Measurements from ENCODE around the gene TLX2. TPM values are rescaled to one million over a fixed set of nuclear protein-coding genes. Genes with fewer than 3 reads are reported as not detected.

TLX2 gene
- total RNA-seq, 2 donors from 2014 or later: 0.12 to 0.40 TPM

DNA sequence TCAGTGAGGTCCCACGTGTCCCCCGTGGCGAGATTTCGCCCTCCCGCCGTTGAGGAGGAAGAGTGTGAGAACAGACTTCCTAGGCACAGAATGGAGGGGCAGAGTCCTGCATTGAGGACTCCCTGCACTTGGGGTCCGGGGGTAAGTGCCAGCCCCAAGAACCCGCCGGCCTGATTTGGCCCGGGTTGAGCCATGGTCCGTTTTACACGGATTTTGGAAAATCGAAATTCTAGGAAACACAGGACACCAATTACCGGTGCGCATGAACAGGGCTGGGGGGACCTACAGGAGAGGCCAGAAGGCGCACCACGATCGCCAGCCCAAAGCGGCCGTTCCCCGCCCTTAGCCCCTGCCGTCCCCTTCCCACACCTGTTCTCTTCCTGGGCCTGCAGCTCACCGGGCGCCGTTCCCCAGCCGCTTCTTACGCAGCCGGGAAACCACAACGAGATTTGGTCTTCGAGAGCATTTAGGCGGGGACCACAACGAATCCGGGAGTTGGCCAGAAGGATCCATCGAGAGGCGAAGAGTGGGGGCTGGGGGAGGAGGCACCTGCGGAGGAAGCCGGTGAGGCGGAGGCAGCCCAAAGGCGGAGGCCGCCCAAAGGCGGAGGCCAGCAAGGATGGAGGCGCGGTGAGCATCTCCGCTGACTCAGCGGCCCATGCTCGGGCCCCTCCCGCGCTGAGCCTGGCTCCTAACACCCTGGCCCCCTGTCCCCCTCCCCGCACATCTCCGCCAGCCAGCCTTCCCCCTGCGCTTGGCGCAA is 464 bp upstream of the TLX2 start:
- DNase-seq: no peak
- no peak for TF ChIP-seq CTCF (IDR thresholded peaks at IDR 0.05)
- Histone ChIP-seq H3K27me3 (peaks cover 67% of the 10 kb centered on the region), H3K4me1 (peaks cover 18% of the 10 kb centered on the region), H3K36me3 (no peaks in the 10 kb centered on the region), H3K27ac (no peak overlapping the region), H3K9me3 (no peaks in the 10 kb centered on the region), H3K9ac (ENCODE audit: low read depth in 2 of 2, low read length in 2 of 2) (no peak overlapping the region), H3K4me3 (no peak overlapping the region)
- intact Hi-C loops (cut with DNase I): no loop called here

DNA sequence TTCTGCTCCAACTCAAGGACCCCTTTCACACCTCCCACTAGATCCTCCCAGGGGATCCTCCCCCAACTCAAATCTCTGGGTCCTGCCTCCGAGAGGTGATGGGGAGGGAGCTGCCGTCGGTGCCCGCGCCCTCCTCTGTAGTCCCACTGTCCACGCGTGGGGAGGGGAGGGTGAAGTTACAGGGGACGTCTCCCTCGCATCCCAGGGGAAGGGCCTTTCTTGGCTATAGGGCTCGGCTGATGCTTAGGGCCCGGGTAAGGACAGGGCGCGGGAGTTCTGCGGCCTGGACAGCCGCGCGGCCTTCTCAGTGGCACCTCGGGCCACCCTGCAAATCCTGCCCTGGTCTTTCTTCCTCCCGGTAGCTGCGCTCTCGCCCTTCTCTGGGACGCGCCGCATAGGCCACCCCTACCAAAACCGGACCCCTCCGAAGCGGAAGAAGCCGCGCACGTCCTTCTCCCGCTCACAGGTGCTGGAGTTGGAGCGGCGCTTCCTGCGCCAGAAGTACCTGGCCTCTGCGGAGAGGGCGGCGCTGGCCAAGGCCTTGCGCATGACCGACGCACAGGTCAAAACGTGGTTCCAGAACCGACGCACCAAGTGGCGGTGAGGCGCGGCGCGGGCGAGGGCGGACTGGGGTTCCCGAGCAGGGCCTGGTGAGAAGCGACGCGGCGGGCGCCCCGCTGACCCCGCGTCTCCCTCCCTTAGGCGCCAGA is 1.2 kb downstream of the TLX2 start:
- no peaks in the 10 kb centered on the region for H3K36me3 ChIP-seq
- H3K4me1 ChIP-seq: peaks cover 18% of the 10 kb centered on the region
- H3K27ac ChIP-seq: no peak overlapping the region
- peaks cover 60% of the 10 kb centered on the region for H3K27me3 ChIP-seq
- no peak for DNase-seq
- intact Hi-C loops (cut with DNase I): no loop called here
- no peaks in the 10 kb centered on the region for H3K9me3 ChIP-seq
- peak overlapping the region; percentile 31 for H3K4me3 ChIP-seq
- no peak for TF ChIP-seq CTCF (IDR thresholded peaks at IDR 0.05)
- H3K9ac ChIP-seq (ENCODE audit: low read depth in 2 of 2, low read length in 2 of 2): no peak overlapping the region

DNA sequence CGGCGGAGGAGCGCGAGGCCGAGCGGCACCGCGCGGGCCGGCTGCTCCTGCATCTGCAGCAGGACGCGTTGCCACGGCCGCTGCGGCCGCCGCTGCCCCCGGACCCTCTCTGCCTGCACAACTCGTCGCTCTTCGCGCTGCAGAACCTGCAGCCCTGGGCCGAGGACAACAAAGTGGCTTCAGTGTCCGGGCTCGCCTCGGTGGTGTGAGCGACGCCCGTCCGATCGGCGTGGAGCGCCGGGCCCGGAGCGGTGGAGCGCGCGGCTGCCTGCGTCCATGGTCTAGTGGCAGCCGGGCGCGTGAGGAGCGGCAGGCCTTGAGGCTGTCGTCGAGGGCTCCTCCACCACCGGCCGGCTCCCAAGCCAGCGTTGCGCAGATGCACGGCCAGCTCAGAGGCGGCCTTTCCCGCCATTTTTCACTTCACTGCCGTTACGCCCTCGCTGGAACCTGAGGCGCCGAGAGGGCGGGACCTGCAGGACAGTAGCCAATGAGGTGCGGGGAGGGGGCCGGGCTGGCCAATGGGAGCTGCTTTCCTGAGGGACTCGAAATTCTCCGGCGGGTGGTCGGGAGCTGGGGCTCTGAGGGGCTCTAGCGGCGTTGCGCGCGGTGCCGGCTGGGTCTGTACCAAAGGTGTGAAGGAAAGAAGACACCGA is 1.9 kb downstream of the TLX2 start:
- H3K4me3 ChIP-seq: peak overlapping the region; percentile 31
- intact Hi-C loops (cut with DNase I): no loop called here
- no peaks in the 10 kb centered on the region for H3K9me3 ChIP-seq
- peaks cover 18% of the 10 kb centered on the region for H3K4me1 ChIP-seq
- peaks cover 55% of the 10 kb centered on the region for H3K27me3 ChIP-seq
- no peak overlapping the region for H3K27ac ChIP-seq
- H3K36me3 ChIP-seq: no peaks in the 10 kb centered on the region
- peak; percentile 77 for DNase-seq
- H3K9ac ChIP-seq (ENCODE audit: low read depth in 2 of 2, low read length in 2 of 2): no peak overlapping the region
- TF ChIP-seq CTCF (IDR thresholded peaks at IDR 0.05): no peak

DNA sequence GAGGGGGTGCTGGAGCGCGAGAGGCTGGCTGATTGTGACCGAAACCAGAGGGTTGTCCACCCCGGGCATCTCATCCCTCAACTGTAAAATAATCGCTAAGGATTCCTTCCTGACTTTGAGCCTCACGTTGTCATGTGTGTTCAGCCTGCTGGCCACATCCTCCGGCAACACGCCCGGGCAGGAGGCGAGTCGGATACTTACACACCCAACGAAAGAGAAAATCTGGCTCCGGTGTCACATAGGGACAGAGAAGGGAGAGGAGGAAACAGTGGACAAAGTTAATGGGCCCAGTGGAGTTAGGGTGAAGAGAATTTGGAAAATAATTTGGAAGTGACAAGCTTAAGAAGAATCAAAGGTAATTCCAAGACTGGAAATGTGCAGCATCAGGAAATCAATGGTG is 2.4 kb downstream of the TLX2 start:
- Histone ChIP-seq H3K9ac (ENCODE audit: low read depth in 2 of 2, low read length in 2 of 2) (no peak overlapping the region), H3K36me3 (no peaks in the 10 kb centered on the region), H3K27me3 (peaks cover 50% of the 10 kb centered on the region), H3K27ac (no peak overlapping the region), H3K4me3 (no peak overlapping the region), H3K9me3 (no peaks in the 10 kb centered on the region), H3K4me1 (peaks cover 18% of the 10 kb centered on the region)
- no peak for TF ChIP-seq CTCF (IDR thresholded peaks at IDR 0.05)
- intact Hi-C loops (cut with DNase I): no loop called here
- no peak for DNase-seq

- no peaks in the 10 kb centered on the region for H3K9me3 ChIP-seq
- no peaks in the 10 kb centered on the region for H3K27me3 ChIP-seq
- H3K9ac ChIP-seq (ENCODE audit: low read depth in 2 of 2, low read length in 2 of 2): no peak overlapping the region
- TF ChIP-seq CTCF (IDR thresholded peaks at IDR 0.05): no peak
- no peak for DNase-seq
- intact Hi-C loops (cut with DNase I): no loop called here
- peaks cover 9% of the 10 kb centered on the region for H3K36me3 ChIP-seq
- no peak overlapping the region for H3K4me3 ChIP-seq
- no peak overlapping the region for H3K27ac ChIP-seq
- H3K4me1 ChIP-seq: no peaks in the 10 kb centered on the region
Observed at GRCh38 chr2:74522516-74522915, 8.3 kb downstream of the TLX2 start.
